NCI-H1105 (cell line): ENCODE results near the gene CAPS.
"Not testable (repeated sequence)": the region's sequence is repeated elsewhere in the genome, so short reads cannot be mapped to it uniquely, and the experiment has no call there.

ENCODE experiments used
- DNase-seq: peaks from one replicate; lab custom pipeline; 2025; lab: John Stamatoyannopoulos, UW

The CAPS gene

GRCh38 chr19:5913739-5914357 is at the start of gene CAPS:
Gene CAPS (plus strand): TSS chr19:5914254. CDS start chr19:5914407, 153 bp downstream.
- DNase-seq = no peak

- DNase-seq = no peak
These were observed 49.1 kb upstream of the CAPS start for GRCh38 chr19:5864725-5865486.

- no peak for DNase-seq
These were observed 48.3 kb upstream of the CAPS start for GRCh38 chr19:5865772-5866171.

- DNase-seq = no peak
These were observed 46.6 kb upstream of the CAPS start for GRCh38 chr19:5867201-5868136.

- DNase-seq = no peak
These were observed 43.1 kb upstream of the CAPS start for GRCh38 chr19:5870986-5871394.

GRCh38 chr19:5873617-5874199 is 40.3 kb upstream of the CAPS start:
- no peak for DNase-seq

- not testable (repeated sequence) for DNase-seq
These were observed 39.6 kb upstream of the CAPS start for GRCh38 chr19:5874496-5874895.

GRCh38 chr19:5877427-5877826 is 36.6 kb upstream of the CAPS start:
- no peak for DNase-seq

GRCh38 chr19:5877882-5878281 is 36.2 kb upstream of the CAPS start:
- DNase-seq = no peak

- no peak for DNase-seq
These were observed 33.9 kb upstream of the CAPS start for GRCh38 chr19:5880196-5880595.

GRCh38 chr19:5880604-5881078 is 33.4 kb upstream of the CAPS start:
- DNase-seq = no peak

- DNase-seq = no peak
These were observed 32.3 kb upstream of the CAPS start for GRCh38 chr19:5881543-5882299.

- DNase-seq = no peak
These were observed 31.6 kb upstream of the CAPS start for GRCh38 chr19:5882421-5882968.

GRCh38 chr19:5883157-5883873 is 30.7 kb upstream of the CAPS start:
- DNase-seq = not testable (repeated sequence)

- DNase-seq = not testable (repeated sequence)
These were observed 29.8 kb upstream of the CAPS start for GRCh38 chr19:5884065-5884811.

- no peak for DNase-seq
These were observed 24.6 kb upstream of the CAPS start for GRCh38 chr19:5889288-5889971.

GRCh38 chr19:5890099-5890498 is 24.0 kb upstream of the CAPS start:
- no peak for DNase-seq

GRCh38 chr19:5891572-5891937 is 22.5 kb upstream of the CAPS start:
- DNase-seq = no peak
